ENCODE results near the gene SYT11.
A peak's percentile ranks its signal among the peaks of the same experiment; 100 is the strongest.
"Not testable (repeated sequence)": the region's sequence is repeated elsewhere in the genome, so short reads cannot be mapped to it uniquely, and the experiment has no call there.

Gene SYT11

DNA sequence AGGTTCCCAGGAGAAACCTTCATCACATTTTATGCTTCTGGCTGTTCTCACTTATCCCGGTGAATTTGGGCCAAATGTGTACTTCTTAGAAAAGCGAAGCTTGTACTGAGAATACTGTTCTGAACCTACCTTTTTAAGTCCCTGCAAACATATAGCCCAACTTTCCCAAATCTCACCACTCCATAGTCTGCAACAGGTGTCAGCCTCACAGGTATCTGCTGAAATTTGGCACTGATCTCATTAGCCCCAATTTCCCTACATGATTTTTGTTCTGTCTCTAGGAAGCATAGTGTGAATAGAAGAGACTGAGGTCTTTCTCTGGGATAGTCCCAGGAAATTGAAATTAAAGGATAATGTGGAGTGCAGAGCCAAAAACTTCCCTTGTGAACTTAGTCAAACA lies 40.3 kb downstream of the SYT11 start:
- no peak for DNase-seq (ENCODE audit: low spot score)

- DNase-seq (ENCODE audit: low spot score): no peak
Measured at GRCh38 chr1:155900161-155900560, 40.8 kb downstream of the SYT11 start.

DNA sequence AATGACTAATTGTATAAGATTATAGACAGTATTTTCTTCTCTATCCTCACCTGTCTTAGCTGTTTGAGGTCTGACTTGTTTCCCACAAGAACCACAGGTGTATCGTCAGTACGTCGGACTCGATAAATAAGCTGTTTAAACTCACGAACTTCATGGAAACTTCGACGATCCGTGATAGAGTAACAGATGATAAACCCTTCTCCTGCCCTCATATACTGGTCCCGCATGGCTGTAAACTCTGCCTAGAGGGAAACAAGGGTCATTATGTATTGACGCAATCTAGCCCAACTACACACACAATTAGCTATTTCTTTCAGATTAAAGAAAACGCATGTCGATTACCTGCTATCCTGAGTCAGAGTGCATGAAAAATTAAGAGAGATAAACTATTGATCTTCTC lies 44.9 kb downstream of the SYT11 start:
- no peak for DNase-seq (ENCODE audit: low spot score)

- DNase-seq (ENCODE audit: low spot score): peak; percentile 44
Measured at GRCh38 chr1:155909894-155910293, 50.5 kb downstream of the SYT11 start.

DNA sequence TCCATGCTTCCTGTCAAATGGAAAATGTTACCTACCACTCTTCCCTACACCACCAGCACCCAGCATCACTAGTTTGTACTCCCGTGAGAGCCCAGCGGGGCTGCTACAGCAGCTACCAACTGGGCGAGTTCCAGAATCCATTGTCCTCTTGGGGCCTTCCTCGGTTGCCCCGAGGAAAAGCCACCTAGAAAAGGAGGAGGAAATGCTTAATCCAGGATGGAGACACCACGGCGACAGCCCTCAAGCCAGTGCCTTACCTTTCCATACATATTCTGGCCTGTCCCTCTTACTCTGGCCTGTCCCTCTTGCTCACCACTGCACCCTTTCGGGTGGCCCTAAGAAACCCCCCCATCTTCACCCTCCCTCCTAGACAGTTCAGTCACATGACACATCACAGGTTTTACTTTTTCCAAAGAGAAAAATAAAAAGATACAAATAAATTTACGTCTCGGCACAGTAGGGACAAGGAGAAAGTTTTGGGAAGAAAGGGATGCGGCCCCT lies 51.3 kb downstream of the SYT11 start:
- peak; percentile 16 for DNase-seq (ENCODE audit: low spot score)

DNA sequence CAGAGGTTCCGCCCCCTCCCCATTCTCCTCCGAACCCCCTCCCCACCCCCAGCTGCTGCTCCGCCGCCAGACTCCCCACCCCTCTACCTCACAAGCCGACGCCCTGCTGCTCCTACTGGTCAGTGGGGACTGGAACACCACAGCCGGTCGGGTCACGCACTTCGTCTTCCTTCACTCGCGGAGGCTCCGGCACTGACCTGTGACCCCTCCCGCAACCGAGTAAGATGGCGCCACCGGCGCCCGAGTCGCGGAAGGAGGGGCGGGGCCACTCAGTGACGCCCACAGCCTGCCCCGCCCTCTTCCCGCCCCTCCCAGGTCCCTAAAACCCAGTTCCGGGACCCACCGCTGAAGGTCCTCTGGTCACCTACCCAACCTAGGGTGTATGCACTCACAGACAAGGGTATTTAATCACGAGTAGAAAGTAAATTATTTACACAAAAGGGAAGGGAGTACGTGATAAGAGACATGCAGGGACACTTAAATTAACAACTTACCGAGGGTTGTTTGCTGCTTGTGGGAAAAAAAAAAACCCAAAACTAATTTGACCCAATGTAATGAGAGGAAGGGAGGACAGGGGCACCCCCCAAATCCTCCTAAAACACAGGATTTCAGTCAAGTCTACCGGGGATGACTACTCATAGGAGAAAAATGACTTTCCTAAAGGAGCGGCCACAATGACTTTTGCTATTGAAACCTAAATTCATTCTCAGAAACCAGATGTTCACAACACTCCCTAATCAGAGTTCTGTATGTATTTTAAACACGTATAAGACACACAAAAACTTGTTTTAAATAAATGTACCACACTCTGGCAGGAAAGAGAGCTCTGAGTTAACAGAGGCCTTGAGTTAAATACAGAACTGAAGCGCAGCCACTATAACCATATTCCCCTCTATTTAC lies 52.0 kb downstream of the SYT11 start, which contains the start of gene RIT1:
Gene RIT1, minus strand, starts transcription at position 194 of the 900 bp plus-strand sequence. CDS start 588 bp downstream, outside the sequence.
- DNase-seq (ENCODE audit: low spot score): peak; percentile 83

GRCh38 chr1:155912056-155912536 lies 52.7 kb downstream of the SYT11 start:
- no peak for DNase-seq (ENCODE audit: low spot score)

DNA sequence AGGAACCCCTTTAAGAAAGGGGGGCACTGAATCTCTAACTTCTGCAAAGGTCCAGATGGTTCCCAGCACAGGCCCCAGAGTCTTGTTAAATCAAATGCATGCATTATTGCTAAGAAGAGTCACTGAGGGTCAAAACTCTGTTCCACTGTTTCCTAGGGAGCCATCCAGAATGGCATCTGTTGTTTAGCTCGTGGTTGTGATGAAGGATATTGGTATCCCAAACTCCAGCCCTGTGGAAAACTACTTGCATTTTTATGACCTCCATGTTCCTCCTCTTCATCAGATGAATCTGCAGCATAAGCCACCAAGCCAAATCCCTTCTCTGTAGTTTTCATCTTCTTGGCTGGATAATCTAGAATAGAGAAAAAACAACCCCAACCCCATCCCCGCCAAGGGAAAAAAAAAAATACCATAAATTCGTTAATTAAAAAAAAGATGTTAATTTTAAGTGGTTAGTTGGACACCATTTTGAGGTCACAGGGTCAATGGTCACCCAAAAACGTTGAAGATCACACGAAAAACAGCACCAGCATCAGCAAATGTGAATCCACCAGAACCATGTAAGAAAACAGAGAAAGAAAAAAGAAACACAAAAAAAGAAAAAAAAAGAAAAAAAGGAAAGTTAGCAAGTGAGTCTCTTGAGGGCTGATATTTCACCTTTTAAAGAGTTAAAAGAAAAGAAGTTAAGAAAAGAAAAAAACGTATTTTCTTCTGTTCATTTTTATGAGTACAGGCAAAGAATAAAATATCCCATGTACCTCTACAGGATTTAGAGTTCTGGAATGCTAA lies 54.8 kb downstream of the SYT11 start:
- no peak for DNase-seq (ENCODE audit: low spot score)

GRCh38 chr1:155918660-155919059 lies 59.3 kb downstream of the SYT11 start:
- DNase-seq (ENCODE audit: low spot score): no peak

- no peak for DNase-seq (ENCODE audit: low spot score)
Measured at GRCh38 chr1:155919801-155920200, 60.4 kb downstream of the SYT11 start.

DNA sequence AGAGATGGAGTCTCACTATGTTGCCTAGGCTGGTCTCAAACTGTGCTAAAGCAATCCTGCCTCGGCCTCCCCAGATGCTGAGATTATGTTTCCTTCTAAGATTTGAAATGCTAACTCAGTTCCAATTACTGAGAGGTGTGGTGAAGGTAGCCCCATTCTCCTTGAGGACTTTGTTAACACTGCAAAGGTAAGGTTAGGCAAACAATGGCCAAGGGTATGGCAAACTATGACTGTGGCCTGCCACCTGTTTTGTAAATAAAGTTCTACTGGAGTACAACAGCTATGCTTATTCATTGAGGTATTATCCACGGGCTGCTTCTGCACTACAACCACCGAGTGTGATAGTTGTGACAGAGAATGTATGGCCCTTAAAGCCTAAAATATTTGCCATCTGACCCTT lies 61.4 kb downstream of the SYT11 start:
- no peak for DNase-seq (ENCODE audit: low spot score)

DNA sequence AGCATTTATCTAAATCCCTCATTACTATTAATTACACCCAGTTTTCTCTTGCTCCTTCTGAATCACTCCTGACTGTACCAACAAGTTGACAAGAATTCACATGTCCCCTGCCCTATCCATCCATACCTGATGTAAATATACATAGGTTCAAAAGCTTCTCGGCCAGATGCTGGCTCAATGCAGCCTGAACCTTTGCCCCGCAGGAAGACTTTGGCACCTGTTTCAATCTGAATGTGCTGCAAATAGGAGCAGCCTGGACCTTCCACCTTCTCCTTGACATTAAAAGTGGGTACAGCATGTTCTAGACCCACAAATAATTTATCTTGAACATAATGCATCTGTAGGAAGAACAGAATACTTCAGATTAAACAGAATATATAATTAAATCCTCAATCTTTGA lies 66.1 kb downstream of the SYT11 start:
- no peak for DNase-seq (ENCODE audit: low spot score)

GRCh38 chr1:155929057-155929456 lies 69.7 kb downstream of the SYT11 start:
- DNase-seq (ENCODE audit: low spot score): no peak

- DNase-seq (ENCODE audit: low spot score): not testable (repeated sequence)
Measured at GRCh38 chr1:155930725-155931124, 71.4 kb downstream of the SYT11 start.

- DNase-seq (ENCODE audit: low spot score): no peak
Measured at GRCh38 chr1:155931332-155932038, 72.1 kb downstream of the SYT11 start.

DNA sequence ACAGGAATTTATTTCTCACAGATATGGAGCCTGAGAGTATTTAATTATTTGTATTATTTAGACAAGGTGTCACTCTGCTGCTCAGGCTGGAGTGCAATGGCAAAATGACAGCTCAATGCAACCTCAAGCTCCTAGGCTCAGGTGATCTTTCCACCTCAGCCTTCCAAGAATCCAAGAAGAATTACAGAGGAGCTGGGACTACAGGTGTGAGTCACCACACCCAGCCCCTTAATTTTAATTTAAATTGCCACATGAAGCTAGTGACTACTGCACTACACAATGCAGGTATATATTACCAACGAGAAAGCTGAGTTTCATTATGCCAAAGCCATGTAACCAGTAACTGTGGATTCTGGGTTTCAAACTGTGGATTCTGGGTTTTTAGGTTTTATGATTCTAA lies 72.7 kb downstream of the SYT11 start:
- no peak for DNase-seq (ENCODE audit: low spot score)

GRCh38 chr1:155932487-155932886 lies 73.1 kb downstream of the SYT11 start:
- no peak for DNase-seq (ENCODE audit: low spot score)

DNA sequence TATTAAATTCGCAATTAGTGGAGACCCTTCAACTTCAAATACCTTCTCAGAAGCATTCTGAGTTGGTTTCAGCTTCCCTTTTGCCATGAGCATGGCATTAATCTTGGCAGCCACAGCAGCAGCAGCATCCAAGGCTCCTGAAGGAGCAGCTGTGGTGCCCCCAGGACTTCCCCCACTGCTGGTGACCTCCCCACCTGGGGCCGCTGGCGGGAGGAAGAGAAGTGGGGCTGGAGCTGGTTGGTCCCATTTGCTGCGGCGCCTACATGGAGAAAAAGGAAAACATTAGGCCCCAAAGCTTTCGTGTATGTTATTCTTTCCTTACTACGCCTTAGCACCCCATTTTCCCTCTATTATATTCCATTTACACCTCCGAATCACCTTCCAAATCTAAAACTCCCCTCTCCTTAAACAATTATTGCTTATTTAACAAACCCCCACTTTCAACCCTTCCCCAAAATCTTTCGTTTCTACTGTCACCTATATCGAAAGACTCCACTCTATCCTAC lies 74.3 kb downstream of the SYT11 start:
- DNase-seq (ENCODE audit: low spot score): no peak

- DNase-seq (ENCODE audit: low spot score): peak; percentile 97
Measured at GRCh38 chr1:155934097-155934935, 74.9 kb downstream of the SYT11 start, which contains the start of gene KHDC4. KHDC4 (minus strand) TSS chr1:155934413; CDS start chr1:155934373, 40 bp downstream.
